ENCODE results near the gene IL36RN.

Gene IL36RN

GRCh38 chr2:113102133-113102532 is 43.1 kb downstream of the IL36RN start:
- no peak for DNase-seq (ENCODE audit: low read depth)

DNA sequence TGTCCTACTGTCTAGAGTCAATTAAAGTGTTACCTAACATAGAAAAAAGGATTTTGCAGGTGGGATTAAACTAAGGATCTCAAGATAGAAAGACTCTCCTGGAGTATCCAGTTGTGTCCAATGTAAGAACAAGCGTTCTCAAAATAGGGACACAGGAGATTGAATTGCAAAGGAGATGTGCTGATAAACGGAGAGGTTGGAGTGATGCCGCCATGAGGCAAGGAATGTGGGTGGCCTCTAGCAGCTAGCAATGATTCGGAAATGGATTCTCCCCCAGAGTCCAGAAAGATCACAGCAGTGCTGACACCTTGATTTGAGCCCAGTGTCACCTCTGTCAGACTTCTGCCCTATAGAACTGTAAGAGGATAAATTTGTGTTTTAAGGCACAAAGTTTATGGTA is 44.3 kb downstream of the IL36RN start:
- no peak for DNase-seq (ENCODE audit: low read depth)

GRCh38 chr2:113104054-113104611 is 45.1 kb downstream of the IL36RN start:
- DNase-seq (ENCODE audit: low read depth): no peak

DNA sequence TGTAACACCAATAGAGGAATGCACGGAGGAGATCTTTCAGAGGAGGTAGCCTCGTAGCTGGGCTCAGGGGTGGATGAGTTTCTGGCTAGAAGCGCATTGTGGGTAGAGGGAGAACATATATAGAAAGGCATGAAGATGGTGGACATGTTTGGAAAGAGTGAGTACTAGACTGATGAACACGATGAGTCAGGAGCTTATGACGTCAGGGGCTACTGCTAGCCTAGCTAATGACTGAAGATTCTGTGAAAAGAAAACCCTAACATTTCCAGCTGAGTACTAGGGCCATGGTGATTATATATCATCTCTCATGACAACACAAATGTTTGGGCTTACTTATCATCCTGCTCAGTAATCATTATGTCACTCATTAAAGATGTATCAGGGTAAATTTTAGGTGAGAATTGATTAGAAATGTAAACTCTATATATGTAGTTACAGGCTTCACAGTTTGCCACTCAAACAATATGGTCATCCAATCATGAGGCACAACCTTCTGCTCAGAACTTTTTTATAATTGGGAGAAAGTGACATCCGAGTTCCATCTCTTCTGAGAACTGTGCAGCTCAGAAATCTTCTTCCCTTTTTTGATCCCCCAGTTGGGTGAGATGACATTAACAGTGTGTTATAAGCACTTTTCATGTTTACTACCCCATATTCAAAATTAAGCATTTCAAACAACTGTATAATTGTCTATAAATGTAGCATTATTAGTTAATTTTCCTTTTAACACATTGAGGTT is 46.2 kb downstream of the IL36RN start:
- DNase-seq (ENCODE audit: low read depth): peak; percentile 57

GRCh38 chr2:113111121-113111520 is 52.1 kb downstream of the IL36RN start:
- no peak for DNase-seq (ENCODE audit: low read depth)

DNA sequence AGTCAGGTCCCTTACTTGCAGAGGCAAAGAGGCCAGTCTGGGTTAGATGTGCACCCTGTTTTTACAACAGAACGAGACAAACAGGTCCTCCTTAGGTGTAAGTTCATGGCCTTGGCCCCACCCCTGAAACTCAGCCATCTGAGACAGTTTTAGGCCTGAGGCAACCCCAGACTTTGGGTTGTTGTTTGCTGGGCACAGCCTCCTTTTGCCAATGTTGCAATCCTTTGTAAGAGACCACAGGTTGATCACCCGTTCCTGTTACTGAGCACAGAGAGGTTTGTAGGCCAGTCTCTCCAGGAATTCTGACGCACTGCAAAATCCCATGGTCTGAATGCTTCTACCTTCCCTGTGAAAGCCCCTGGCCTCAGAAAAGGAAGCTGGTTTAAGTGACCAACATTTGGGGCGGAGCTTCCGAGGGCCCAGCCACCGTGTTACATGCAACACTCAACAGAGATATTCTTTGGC is 52.9 kb downstream of the IL36RN start:
- DNase-seq (ENCODE audit: low read depth): no peak

DNA sequence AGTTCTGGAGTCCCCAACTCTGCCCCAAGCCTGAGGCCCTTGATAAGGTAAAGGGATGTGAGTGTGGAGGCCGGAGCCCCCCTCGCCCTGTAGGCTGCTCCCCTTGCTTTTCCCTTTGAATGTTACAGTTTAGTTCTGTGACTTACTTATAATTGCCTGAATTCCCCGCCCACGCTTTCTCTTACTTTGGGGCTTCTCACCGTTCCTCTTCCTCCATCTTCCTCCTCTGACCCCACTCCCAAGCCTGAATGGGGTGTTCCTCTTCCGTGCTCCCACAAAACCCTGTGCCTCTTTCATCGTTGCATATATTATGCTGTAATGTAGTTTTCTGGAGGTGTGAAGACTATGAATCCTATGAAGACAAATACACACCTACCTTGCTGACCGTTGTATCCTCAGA is 53.4 kb downstream of the IL36RN start:
- DNase-seq (ENCODE audit: low read depth): no peak

- DNase-seq (ENCODE audit: low read depth): no peak
These were observed 53.9 kb downstream of the IL36RN start for GRCh38 chr2:113112871-113113270.

- no peak for DNase-seq (ENCODE audit: low read depth)
These were observed 54.8 kb downstream of the IL36RN start for GRCh38 chr2:113113807-113114206.
